ENCODE data around the gene GBP7. TPM values are rescaled to one million over a fixed set of nuclear protein-coding genes. Genes with fewer than 3 reads are reported as not detected.

Gene GBP7
- total and polyA plus RNA-seq, 8 donors: 0.09 to 0.39 (median 0.15) TPM; not detected in 1

GRCh38 chr1:89125913-89126580, 49.8 kb downstream of the GBP7 start, which contains the start of gene GBP2:
Gene GBP2 (minus strand): TSS chr1:89126114. CDS start chr1:89121966, 4,148 bp downstream.
- ATAC-seq: peak; percentile 90
- Histone ChIP-seq H3K36me3 (peaks cover 0 to 10% of the 10 kb centered on the region in 2 donors), H3K27me3 (no peaks in the 10 kb centered on the region), H3K27ac (peak within 1 kb of the TSS; percentile 90 to 92), H3K4me1 (peaks cover 15 to 82% of the 10 kb centered on the region in 2 donors), H3K9me3 (no peaks in the 10 kb centered on the region), H3K4me3 (peak within 1 kb of the TSS; percentile 27 to 68)
- intact Hi-C loops (cut with DNase I): no loop called here
- peak in 1 of 4 donors; percentile 42 for DNase-seq
- TF ChIP-seq CTCF (IDR thresholded peaks at IDR 0.05): no peak

GRCh38 chr1:89125240-89125912, 50.4 kb downstream of the GBP7 start:
- H3K4me3 ChIP-seq: peak overlapping the region; percentile 27 to 68
- H3K27ac ChIP-seq: peak overlapping the region; percentile 90 to 92
- peak; percentile 72 for ATAC-seq
- H3K9me3 ChIP-seq: no peaks in the 10 kb centered on the region
- H3K4me1 ChIP-seq: peaks cover 15 to 78% of the 10 kb centered on the region in 2 donors
- no peaks in the 10 kb centered on the region for H3K27me3 ChIP-seq
- intact Hi-C loops (cut with DNase I): no loop called here
- TF ChIP-seq CTCF (IDR thresholded peaks at IDR 0.05): no peak
- H3K36me3 ChIP-seq: peaks cover 0 to 17% of the 10 kb centered on the region in 2 donors
- peak in 1 of 4 donors; percentile 32 for DNase-seq

GRCh38 chr1:89121641-89122040, 54.2 kb downstream of the GBP7 start:
- intact Hi-C loops (cut with DNase I): no loop called here
- TF ChIP-seq CTCF (IDR thresholded peaks at IDR 0.05): no peak
- Histone ChIP-seq H3K4me1 (peaks cover 5 to 48% of the 10 kb centered on the region in 2 donors), H3K4me3 (no peak overlapping the region), H3K27ac (no peak overlapping the region), H3K27me3 (no peaks in the 10 kb centered on the region), H3K9me3 (no peaks in the 10 kb centered on the region), H3K36me3 (peaks cover 0 to 54% of the 10 kb centered on the region in 2 donors)
- ATAC-seq: no peak
- no peak for DNase-seq

- DNase-seq (no peak), ATAC-seq (no peak)
- Histone ChIP-seq H3K27me3 (no peaks in the 10 kb centered on the region), H3K27ac (no peak overlapping the region), H3K4me1 (no peaks in the 10 kb centered on the region), H3K4me3 (no peak overlapping the region), H3K36me3 (peaks cover 0 to 100% of the 10 kb centered on the region in 2 donors), H3K9me3 (no peaks in the 10 kb centered on the region)
- intact Hi-C loops (cut with DNase I): no loop called here
- no peak for TF ChIP-seq CTCF (IDR thresholded peaks at IDR 0.05)
Observed at GRCh38 chr1:89114662-89115061, 61.1 kb downstream of the GBP7 start.

GRCh38 chr1:89112871-89113613, 62.8 kb downstream of the GBP7 start:
- Histone ChIP-seq H3K4me3 (no peak overlapping the region), H3K27ac (no peak overlapping the region), H3K36me3 (peaks cover 0 to 100% of the 10 kb centered on the region in 2 donors), H3K27me3 (no peaks in the 10 kb centered on the region), H3K9me3 (no peaks in the 10 kb centered on the region), H3K4me1 (no peaks in the 10 kb centered on the region)
- no peak for ATAC-seq
- intact Hi-C loops (cut with DNase I): no loop called here
- DNase-seq: no peak
- no peak for TF ChIP-seq CTCF (IDR thresholded peaks at IDR 0.05)
